Measurements from ENCODE around the gene BICDL2. TPM values are rescaled to one million over a fixed set of nuclear protein-coding genes. Genes with fewer than 3 reads are reported as not detected.

BICDL2 gene
- total RNA-seq, 1 experiment from 2014 or later = not detected

DNA sequence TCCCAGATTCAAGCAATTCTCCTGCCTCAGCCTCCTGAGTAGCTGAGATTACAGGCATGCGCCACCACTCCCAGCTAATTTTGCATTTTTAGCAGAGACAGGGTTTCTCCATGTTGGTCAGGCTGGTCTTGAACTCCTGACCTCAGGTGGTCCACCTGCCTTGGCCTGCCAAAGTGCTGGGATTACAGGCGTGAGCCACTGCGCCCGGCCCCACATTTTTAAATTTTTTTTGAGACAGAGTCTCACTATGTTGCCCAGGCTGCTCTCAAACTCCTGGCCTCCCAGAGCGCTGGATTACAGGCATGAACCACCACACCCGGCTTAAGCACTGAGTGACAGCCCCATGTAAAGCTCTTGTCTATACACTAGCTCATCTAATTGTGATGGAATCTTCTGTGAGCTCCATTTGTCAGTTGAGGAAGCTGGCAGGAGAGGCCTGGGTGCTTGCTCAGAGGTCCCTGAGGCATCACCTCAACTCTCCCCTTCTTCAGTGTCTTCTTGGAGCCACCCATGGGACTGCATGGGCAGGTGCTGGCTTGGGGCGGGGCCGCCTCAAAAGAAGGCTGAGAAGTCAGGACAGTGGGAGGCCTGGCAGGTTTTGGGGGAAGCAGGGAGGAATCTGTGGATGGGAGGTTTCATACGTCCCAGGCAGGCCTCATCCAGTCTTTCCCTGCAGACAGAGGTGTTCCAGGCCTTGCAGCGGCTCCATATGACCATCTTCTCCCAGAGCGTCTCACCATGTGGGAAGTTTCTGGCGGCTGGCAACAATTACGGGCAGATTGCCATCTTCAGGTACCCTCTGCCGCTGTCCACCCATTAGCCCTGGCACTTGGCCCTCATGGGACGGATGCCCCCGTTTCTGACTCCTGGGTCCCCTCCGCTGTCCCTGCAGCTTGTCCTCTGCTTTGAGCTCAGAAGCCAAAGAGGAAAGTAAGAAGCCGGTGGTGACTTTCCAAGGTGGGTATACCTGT, 11.4 kb downstream of the BICDL2 start:
- POLR2A ChIA-PET (ENCODE audit: low non-redundant PET) = no interaction called here

DNA sequence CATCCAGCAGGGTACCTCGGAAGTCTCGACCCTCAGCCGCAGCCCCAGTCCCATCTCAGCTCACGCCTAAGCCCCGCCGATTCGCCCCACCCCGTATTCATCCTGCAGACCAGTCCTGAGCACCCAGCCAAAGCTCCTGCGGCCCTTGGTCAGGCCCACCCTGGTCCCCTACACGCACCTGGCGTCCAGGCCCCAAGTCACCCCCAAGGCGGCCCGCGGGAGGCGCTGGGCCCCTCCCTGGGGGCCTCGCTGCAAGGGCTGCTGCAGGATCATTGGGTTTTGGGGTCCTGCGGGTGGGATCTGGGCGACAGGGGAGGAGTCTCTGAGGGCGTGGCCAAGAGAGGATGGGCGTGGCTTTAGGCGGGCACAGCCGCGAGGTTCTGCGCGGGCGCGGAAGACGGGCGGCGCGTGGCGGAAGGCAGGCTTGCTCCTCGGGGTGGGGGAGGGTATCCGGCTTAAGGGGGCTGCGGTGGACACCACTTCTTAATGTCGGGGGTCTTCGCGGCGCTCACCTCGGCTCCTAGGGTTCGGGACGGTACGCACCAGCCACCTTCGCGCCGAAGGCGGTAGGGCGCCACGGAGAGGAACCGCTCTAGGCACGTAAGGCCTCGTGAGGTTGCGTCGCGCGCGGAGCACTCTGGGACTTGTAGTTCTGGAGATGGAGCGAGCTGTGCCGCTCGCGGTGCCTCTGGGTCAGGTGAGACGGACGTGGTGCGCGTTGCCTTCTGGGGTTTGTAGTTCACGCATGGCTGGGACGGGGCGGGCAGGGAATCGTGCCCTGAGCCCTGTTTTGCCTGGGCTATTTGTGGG, 12.9 kb downstream of the BICDL2 start, which contains the start of the genes HCFC1R1 and THOC6:
HCFC1R1 (minus strand) TSS at position 274 of the 810 bp plus-strand sequence; CDS start at position 273, 1 bp downstream.
THOC6 (plus strand) TSS at position 367 of the 810 bp plus-strand sequence; CDS start at position 659, 292 bp downstream.
- no peaks in the 10 kb centered on the region for H3K9me3 ChIP-seq (ENCODE audit: low read depth, low read length, poor library complexity, severe bottlenecking)
- peak within 1 kb of the TSS; percentile 97 for H3K27ac ChIP-seq (ENCODE audit: low read depth, low read length, poor library complexity, severe bottlenecking)
- TSS peak; percentile 85 for BruUV-seq (replicated peaks)
- H3K36me3 ChIP-seq (ENCODE audit: insufficient read depth, low read length, poor library complexity, severe bottlenecking) = peaks cover 3% of the 10 kb centered on the region
- intact Hi-C loops (cut with micrococcal nuclease; ENCODE audit: unreplicated experiment) = no loop called here
- TF ChIP-seq EZH2 (IDR thresholded peaks at IDR 0.05; ENCODE audit: borderline replicate concordance, low read depth, low read length, poor library complexity, severe bottlenecking) = no peak
- TF ChIP-seq, protein P1, sequence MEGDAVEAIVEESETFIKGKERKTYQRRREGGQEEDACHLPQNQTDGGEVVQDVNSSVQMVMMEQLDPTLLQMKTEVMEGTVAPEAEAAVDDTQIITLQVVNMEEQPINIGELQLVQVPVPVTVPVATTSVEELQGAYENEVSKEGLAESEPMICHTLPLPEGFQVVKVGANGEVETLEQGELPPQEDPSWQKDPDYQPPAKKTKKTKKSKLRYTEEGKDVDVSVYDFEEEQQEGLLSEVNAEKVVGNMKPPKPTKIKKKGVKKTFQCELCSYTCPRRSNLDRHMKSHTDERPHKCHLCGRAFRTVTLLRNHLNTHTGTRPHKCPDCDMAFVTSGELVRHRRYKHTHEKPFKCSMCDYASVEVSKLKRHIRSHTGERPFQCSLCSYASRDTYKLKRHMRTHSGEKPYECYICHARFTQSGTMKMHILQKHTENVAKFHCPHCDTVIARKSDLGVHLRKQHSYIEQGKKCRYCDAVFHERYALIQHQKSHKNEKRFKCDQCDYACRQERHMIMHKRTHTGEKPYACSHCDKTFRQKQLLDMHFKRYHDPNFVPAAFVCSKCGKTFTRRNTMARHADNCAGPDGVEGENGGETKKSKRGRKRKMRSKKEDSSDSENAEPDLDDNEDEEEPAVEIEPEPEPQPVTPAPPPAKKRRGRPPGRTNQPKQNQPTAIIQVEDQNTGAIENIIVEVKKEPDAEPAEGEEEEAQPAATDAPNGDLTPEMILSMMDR (conservative IDR thresholded peaks at IDR 0.05; ENCODE audit: low read depth, low read length) = no peak
- POLR2A ChIA-PET (ENCODE audit: low non-redundant PET) = no interaction called here
- peak; percentile 99 for DNase-seq (ENCODE audit: low spot score)
- peaks cover 2% of the 10 kb centered on the region for H3K27me3 ChIP-seq (replicated peaks; ENCODE audit: insufficient read depth, low read depth, low read length, poor library complexity)
- H3K4me3 ChIP-seq (ENCODE audit: low read depth, low read length, poor library complexity, severe bottlenecking) = peak within 1 kb of the TSS; percentile 71
- H3K4me1 ChIP-seq (ENCODE audit: insufficient read depth, low read length, poor library complexity, severe bottlenecking) = peaks cover 26% of the 10 kb centered on the region
- CTCF ChIA-PET = interaction anchor here (0.5 to 2.9 kb wide), 3 partner anchors 8 to 35 kb away, joined by 3 to 9 read pairs (median 6); no protein-coding TSS in a partner anchor

More for the DNA sequence above, 11.4 kb downstream of the BICDL2 start:
- no TSS peak for BruUV-seq (replicated peaks)
- no peak overlapping the region for H3K4me3 ChIP-seq (ENCODE audit: low read depth, low read length, poor library complexity, severe bottlenecking)
- H3K27me3 ChIP-seq (replicated peaks; ENCODE audit: insufficient read depth, low read depth, low read length, poor library complexity) = peaks cover 16% of the 10 kb centered on the region
- TF ChIP-seq EZH2 (IDR thresholded peaks at IDR 0.05; ENCODE audit: borderline replicate concordance, low read depth, low read length, poor library complexity, severe bottlenecking) = no peak
- TF ChIP-seq, protein P1 (conservative IDR thresholded peaks at IDR 0.05; ENCODE audit: low read depth, low read length) = no peak
- intact Hi-C loops (cut with micrococcal nuclease; ENCODE audit: unreplicated experiment) = no loop called here
- DNase-seq (ENCODE audit: low spot score) = no peak
- peaks cover 34% of the 10 kb centered on the region for H3K4me1 ChIP-seq (ENCODE audit: insufficient read depth, low read length, poor library complexity, severe bottlenecking)
- CTCF ChIA-PET = interaction anchor here (0.6 kb wide), 1 partner anchor 34 kb away, joined by 5 read pairs; no protein-coding TSS in a partner anchor
- H3K36me3 ChIP-seq (ENCODE audit: insufficient read depth, low read length, poor library complexity, severe bottlenecking) = peaks cover 3% of the 10 kb centered on the region
- no peaks in the 10 kb centered on the region for H3K9me3 ChIP-seq (ENCODE audit: low read depth, low read length, poor library complexity, severe bottlenecking)
- H3K27ac ChIP-seq (ENCODE audit: low read depth, low read length, poor library complexity, severe bottlenecking) = no peak overlapping the region

DNA sequence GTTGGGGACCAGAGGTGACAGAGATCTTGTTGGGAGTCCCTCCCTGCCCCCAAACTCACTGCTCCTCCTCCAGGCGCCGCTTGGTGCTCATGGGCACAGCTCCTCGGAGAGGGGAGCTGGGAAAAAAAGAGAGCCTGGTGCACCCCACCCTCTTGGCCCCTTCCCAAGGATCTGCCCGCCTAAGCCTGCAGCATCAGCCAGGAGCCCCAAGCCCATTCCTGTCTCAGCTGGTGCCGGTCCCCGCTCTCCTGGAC, 13.4 kb downstream of the BICDL2 start:
- ChIA-PET POLR2A (ENCODE audit: low non-redundant PET) (no interaction called here), CTCF (interaction anchor here (1.1 to 2.9 kb wide), 2 partner anchors 8 to 19 kb away, joined by 3 to 9 read pairs; no protein-coding TSS in a partner anchor)
- BruUV-seq (replicated peaks) = no TSS peak
- Histone ChIP-seq H3K4me1 (ENCODE audit: insufficient read depth, low read length, poor library complexity, severe bottlenecking) (peaks cover 26% of the 10 kb centered on the region), H3K27ac (ENCODE audit: low read depth, low read length, poor library complexity, severe bottlenecking) (peak overlapping the region; percentile 97), H3K4me3 (ENCODE audit: low read depth, low read length, poor library complexity, severe bottlenecking) (peak overlapping the region; percentile 71), H3K27me3 (replicated peaks; ENCODE audit: insufficient read depth, low read depth, low read length, poor library complexity) (no peaks in the 10 kb centered on the region), H3K9me3 (ENCODE audit: low read depth, low read length, poor library complexity, severe bottlenecking) (no peaks in the 10 kb centered on the region), H3K36me3 (ENCODE audit: insufficient read depth, low read length, poor library complexity, severe bottlenecking) (peaks cover 3% of the 10 kb centered on the region)
- TF ChIP-seq, protein P1 (conservative IDR thresholded peaks at IDR 0.05; ENCODE audit: low read depth, low read length) = no peak
- TF ChIP-seq EZH2 (IDR thresholded peaks at IDR 0.05; ENCODE audit: borderline replicate concordance, low read depth, low read length, poor library complexity, severe bottlenecking) = no peak
- DNase-seq (ENCODE audit: low spot score) = peak; percentile 81
- intact Hi-C loops (cut with micrococcal nuclease; ENCODE audit: unreplicated experiment) = no loop called here

Data from A673 (cell line).